ENCODE results near the gene FAM90A26.
"Not testable (repeated sequence)": the region's sequence is repeated elsewhere in the genome, so short reads cannot be mapped to it uniquely, and the experiment has no call there.

FAM90A26 gene

GRCh38 chr4:9134556-9134955 is 35.7 kb upstream of the FAM90A26 start:
- CTCF ChIA-PET: interaction anchor here (0.9 kb wide), 1 partner anchor 133 kb away, joined by 3 read pairs; no protein-coding TSS in a partner anchor
- H3K4me1 ChIP-seq (ENCODE audit: control extremely low read depth in 1 of 4, control insufficient read depth in 4 of 4, insufficient read depth in 4 of 4, low read length in 3 of 4); H3K27me3 ChIP-seq (replicated peaks in 2 of 5; ENCODE audit: control insufficient read depth in 4 of 5, insufficient read depth in 5 of 5, low read length in 4 of 5); H3K4me3 ChIP-seq (ENCODE audit: control insufficient read depth in 1 of 7, extremely low read depth in 1 of 7, insufficient read depth in 4 of 7, low read depth in 2 of 7, low read length in 6 of 7); POLR2A ChIA-PET; H3K9me3 ChIP-seq (ENCODE audit: control extremely low read depth in 1 of 5, control insufficient read depth in 4 of 5, insufficient read depth in 2 of 5, low read depth in 1 of 5, low read length in 4 of 5); H3K27ac ChIP-seq (ENCODE audit: insufficient read depth in 1 of 2, low read depth in 1 of 2, low read length in 2 of 2, poor library complexity in 1 of 2, severe bottlenecking in 2 of 2); H3K36me3 ChIP-seq (ENCODE audit: control insufficient read depth in 4 of 4, insufficient read depth in 4 of 4, low read length in 3 of 4): not testable (repeated sequence)
- DNase-seq: peak; percentile 4 to 63 (median 23)
- WGBS (ENCODE audit: insufficient coverage): 82% methylated on average over 10 of the region's 12 CpGs

DNA sequence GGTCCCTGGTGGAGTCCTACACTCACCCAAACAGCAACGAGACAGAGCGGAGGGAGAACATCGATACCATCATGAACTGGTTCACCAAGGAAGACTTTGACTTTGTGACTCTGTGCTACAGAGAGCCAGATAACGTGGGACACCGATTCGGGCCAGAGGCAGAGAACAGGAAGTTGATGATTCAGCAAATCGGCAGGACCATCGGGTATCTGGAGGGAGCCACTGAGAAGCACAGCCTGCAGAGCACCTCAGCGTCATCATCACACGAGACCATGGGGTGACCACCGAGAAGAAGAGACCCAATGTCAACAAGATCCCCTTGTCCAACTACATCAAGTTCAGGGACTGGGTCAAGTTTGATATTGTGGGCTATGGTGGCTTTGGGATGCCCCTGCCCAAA is 29.2 kb upstream of the FAM90A26 start:
- H3K9me3 ChIP-seq (ENCODE audit: control extremely low read depth in 1 of 5, control insufficient read depth in 4 of 5, insufficient read depth in 2 of 5, low read depth in 1 of 5, low read length in 4 of 5); H3K36me3 ChIP-seq (ENCODE audit: control insufficient read depth in 4 of 4, insufficient read depth in 4 of 4, low read length in 3 of 4); H3K4me1 ChIP-seq (ENCODE audit: control extremely low read depth in 1 of 4, control insufficient read depth in 4 of 4, insufficient read depth in 4 of 4, low read length in 3 of 4); H3K27me3 ChIP-seq (replicated peaks in 2 of 5; ENCODE audit: control insufficient read depth in 4 of 5, insufficient read depth in 5 of 5, low read length in 4 of 5); CTCF ChIA-PET; H3K27ac ChIP-seq (ENCODE audit: insufficient read depth in 1 of 2, low read depth in 1 of 2, low read length in 2 of 2, poor library complexity in 1 of 2, severe bottlenecking in 2 of 2); POLR2A ChIA-PET; H3K4me3 ChIP-seq (ENCODE audit: control insufficient read depth in 1 of 7, extremely low read depth in 1 of 7, insufficient read depth in 4 of 7, low read depth in 2 of 7, low read length in 6 of 7): not testable (repeated sequence)
- WGBS (ENCODE audit: insufficient coverage): 51% methylated on average over 8 of the region's 11 CpGs
- DNase-seq: peak in 1 of 3 donors; percentile 29

DNA sequence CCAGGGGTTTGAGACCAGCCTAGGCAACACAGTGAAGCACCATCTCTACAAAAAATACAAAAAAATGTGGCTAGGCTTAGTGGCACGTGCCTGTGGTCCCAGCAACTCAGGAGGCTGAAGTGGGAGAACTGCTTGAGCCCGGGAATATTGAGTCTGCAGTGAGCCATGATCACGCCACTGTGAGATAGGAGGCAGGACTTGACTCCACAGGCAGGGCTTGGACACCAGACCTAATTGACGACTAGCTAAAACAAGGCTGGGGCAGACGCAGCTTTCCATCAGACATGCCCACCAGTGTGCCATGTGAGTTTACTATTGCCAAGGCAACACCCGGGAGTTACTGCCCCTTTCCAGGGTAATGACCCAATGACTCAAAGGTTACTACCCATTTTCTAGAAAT is 27.4 kb upstream of the FAM90A26 start:
- H3K36me3 ChIP-seq (ENCODE audit: control insufficient read depth in 4 of 4, insufficient read depth in 4 of 4, low read length in 3 of 4); H3K27ac ChIP-seq (ENCODE audit: insufficient read depth in 1 of 2, low read depth in 1 of 2, low read length in 2 of 2, poor library complexity in 1 of 2, severe bottlenecking in 2 of 2); H3K9me3 ChIP-seq (ENCODE audit: control extremely low read depth in 1 of 5, control insufficient read depth in 4 of 5, insufficient read depth in 2 of 5, low read depth in 1 of 5, low read length in 4 of 5); DNase-seq; H3K4me1 ChIP-seq (ENCODE audit: control extremely low read depth in 1 of 4, control insufficient read depth in 4 of 4, insufficient read depth in 4 of 4, low read length in 3 of 4); POLR2A ChIA-PET; H3K4me3 ChIP-seq (ENCODE audit: control insufficient read depth in 1 of 7, extremely low read depth in 1 of 7, insufficient read depth in 4 of 7, low read depth in 2 of 7, low read length in 6 of 7); CTCF ChIA-PET; H3K27me3 ChIP-seq (replicated peaks in 2 of 5; ENCODE audit: control insufficient read depth in 4 of 5, insufficient read depth in 5 of 5, low read length in 4 of 5): not testable (repeated sequence)
- WGBS (ENCODE audit: insufficient coverage): 91% methylated on average over 5 of the region's 6 CpGs

- no peak overlapping the region for H3K4me3 ChIP-seq (ENCODE audit: control insufficient read depth in 1 of 7, extremely low read depth in 1 of 7, insufficient read depth in 4 of 7, low read depth in 2 of 7, low read length in 6 of 7)
- WGBS (ENCODE audit: insufficient coverage): 99% methylated on average over 24 of the region's 27 CpGs
- ChIA-PET CTCF (no interaction called here), POLR2A (no interaction called here)
- DNase-seq: no peak
- H3K27ac ChIP-seq (ENCODE audit: insufficient read depth in 1 of 2, low read depth in 1 of 2, low read length in 2 of 2, poor library complexity in 1 of 2, severe bottlenecking in 2 of 2): no peak overlapping the region
- peaks cover 0 to 8% (median 0%) of the 10 kb centered on the region in 4 experiments for H3K36me3 ChIP-seq (ENCODE audit: control insufficient read depth in 4 of 4, insufficient read depth in 4 of 4, low read length in 3 of 4)
- H3K4me1 ChIP-seq (ENCODE audit: control extremely low read depth in 1 of 4, control insufficient read depth in 4 of 4, insufficient read depth in 4 of 4, low read length in 3 of 4): no peaks in the 10 kb centered on the region
- no peaks in the 10 kb centered on the region for H3K27me3 ChIP-seq (replicated peaks in 2 of 5; ENCODE audit: control insufficient read depth in 4 of 5, insufficient read depth in 5 of 5, low read length in 4 of 5)
- H3K9me3 ChIP-seq (ENCODE audit: control extremely low read depth in 1 of 5, control insufficient read depth in 4 of 5, insufficient read depth in 2 of 5, low read depth in 1 of 5, low read length in 4 of 5): no peaks in the 10 kb centered on the region
Observed at GRCh38 chr4:9143421-9144080, 26.7 kb upstream of the FAM90A26 start.

GRCh38 chr4:9146967-9147366 is 23.2 kb upstream of the FAM90A26 start:
- ChIA-PET POLR2A (no interaction called here), CTCF (no interaction called here)
- Histone ChIP-seq H3K9me3 (ENCODE audit: control extremely low read depth in 1 of 5, control insufficient read depth in 4 of 5, insufficient read depth in 2 of 5, low read depth in 1 of 5, low read length in 4 of 5) (no peaks in the 10 kb centered on the region), H3K36me3 (ENCODE audit: control insufficient read depth in 4 of 4, insufficient read depth in 4 of 4, low read length in 3 of 4) (peaks cover 0 to 5% (median 0%) of the 10 kb centered on the region in 4 experiments), H3K27ac (ENCODE audit: insufficient read depth in 1 of 2, low read depth in 1 of 2, low read length in 2 of 2, poor library complexity in 1 of 2, severe bottlenecking in 2 of 2) (no peak overlapping the region), H3K4me1 (ENCODE audit: control extremely low read depth in 1 of 4, control insufficient read depth in 4 of 4, insufficient read depth in 4 of 4, low read length in 3 of 4) (peaks cover 0 to 9% (median 0%) of the 10 kb centered on the region in 4 experiments), H3K4me3 (ENCODE audit: control insufficient read depth in 1 of 7, extremely low read depth in 1 of 7, insufficient read depth in 4 of 7, low read depth in 2 of 7, low read length in 6 of 7) (no peak overlapping the region), H3K27me3 (replicated peaks in 2 of 5; ENCODE audit: control insufficient read depth in 4 of 5, insufficient read depth in 5 of 5, low read length in 4 of 5) (no peaks in the 10 kb centered on the region)
- whole genome bisulfite sequencing (ENCODE audit: insufficient coverage): 100% methylated on average over 3 of the region's 9 CpGs
- DNase-seq: no peak

GRCh38 chr4:9147368-9147767 is 22.8 kb upstream of the FAM90A26 start:
- H3K4me3 ChIP-seq (ENCODE audit: control insufficient read depth in 1 of 7, extremely low read depth in 1 of 7, insufficient read depth in 4 of 7, low read depth in 2 of 7, low read length in 6 of 7); H3K27me3 ChIP-seq (replicated peaks in 2 of 5; ENCODE audit: control insufficient read depth in 4 of 5, insufficient read depth in 5 of 5, low read length in 4 of 5); H3K36me3 ChIP-seq (ENCODE audit: control insufficient read depth in 4 of 4, insufficient read depth in 4 of 4, low read length in 3 of 4); CTCF ChIA-PET; POLR2A ChIA-PET; H3K27ac ChIP-seq (ENCODE audit: insufficient read depth in 1 of 2, low read depth in 1 of 2, low read length in 2 of 2, poor library complexity in 1 of 2, severe bottlenecking in 2 of 2); DNase-seq; H3K4me1 ChIP-seq (ENCODE audit: control extremely low read depth in 1 of 4, control insufficient read depth in 4 of 4, insufficient read depth in 4 of 4, low read length in 3 of 4); H3K9me3 ChIP-seq (ENCODE audit: control extremely low read depth in 1 of 5, control insufficient read depth in 4 of 5, insufficient read depth in 2 of 5, low read depth in 1 of 5, low read length in 4 of 5): not testable (repeated sequence)
- WGBS (ENCODE audit: insufficient coverage): 100% methylated on average over 1 of the region's 4 CpGs

GRCh38 chr4:9148611-9149409 is 21.4 kb upstream of the FAM90A26 start:
- POLR2A ChIA-PET; H3K9me3 ChIP-seq (ENCODE audit: control extremely low read depth in 1 of 5, control insufficient read depth in 4 of 5, insufficient read depth in 2 of 5, low read depth in 1 of 5, low read length in 4 of 5); CTCF ChIA-PET; H3K36me3 ChIP-seq (ENCODE audit: control insufficient read depth in 4 of 4, insufficient read depth in 4 of 4, low read length in 3 of 4); H3K27me3 ChIP-seq (replicated peaks in 2 of 5; ENCODE audit: control insufficient read depth in 4 of 5, insufficient read depth in 5 of 5, low read length in 4 of 5); H3K4me3 ChIP-seq (ENCODE audit: control insufficient read depth in 1 of 7, extremely low read depth in 1 of 7, insufficient read depth in 4 of 7, low read depth in 2 of 7, low read length in 6 of 7); H3K27ac ChIP-seq (ENCODE audit: insufficient read depth in 1 of 2, low read depth in 1 of 2, low read length in 2 of 2, poor library complexity in 1 of 2, severe bottlenecking in 2 of 2): not testable (repeated sequence)
- WGBS (ENCODE audit: insufficient coverage): 100% methylated on average over 1 of the region's 7 CpGs
- peaks cover 0 to 13% (median under 1%) of the 10 kb centered on the region in 4 experiments for H3K4me1 ChIP-seq (ENCODE audit: control extremely low read depth in 1 of 4, control insufficient read depth in 4 of 4, insufficient read depth in 4 of 4, low read length in 3 of 4)
- DNase-seq: peak in 2 of 3 donors; percentile 30 to 33
